ENCODE results near the gene PRRG1.

The PRRG1 gene

GRCh38 chrX:37348971-37349220 lies 268 bp upstream of the PRRG1 start:
- ATAC-seq (replicated peaks; ENCODE audit: extremely low read depth, poor library complexity, severe bottlenecking): no peak
- H3K4me1 Mint-ChIP-seq: no peaks in the 10 kb centered on the region
- no peak overlapping the region for H3K27ac Mint-ChIP-seq (ENCODE audit: low read depth)
- H3K27me3 Mint-ChIP-seq: peaks cover 32% of the 10 kb centered on the region
- H3K36me3 Mint-ChIP-seq (ENCODE audit: insufficient read depth): peaks cover 1% of the 10 kb centered on the region
- no peak for DNase-seq (ENCODE audit: low spot score in 2 of 2)
- H3K9me3 Mint-ChIP-seq: peaks cover 8% of the 10 kb centered on the region
- peak overlapping the region; percentile 19 for H3K4me3 Mint-ChIP-seq

- Mint-ChIP-seq H3K4me3 (no peak overlapping the region), H3K4me1 (no peaks in the 10 kb centered on the region), H3K9me3 (peaks cover 6% of the 10 kb centered on the region), H3K27ac (ENCODE audit: low read depth) (no peak overlapping the region), H3K36me3 (ENCODE audit: insufficient read depth) (peaks cover 1% of the 10 kb centered on the region), H3K27me3 (peaks cover 26% of the 10 kb centered on the region)
- DNase-seq (ENCODE audit: low spot score in 2 of 2) (no peak), ATAC-seq (replicated peaks; ENCODE audit: extremely low read depth, poor library complexity, severe bottlenecking) (no peak)
These were observed 836 bp downstream of the PRRG1 start for GRCh38 chrX:37350034-37350365.

GRCh38 chrX:37353646-37354045 lies 4.5 kb downstream of the PRRG1 start:
- Mint-ChIP-seq H3K4me3 (no peak overlapping the region), H3K36me3 (ENCODE audit: insufficient read depth) (peaks cover 1% of the 10 kb centered on the region)

DNA sequence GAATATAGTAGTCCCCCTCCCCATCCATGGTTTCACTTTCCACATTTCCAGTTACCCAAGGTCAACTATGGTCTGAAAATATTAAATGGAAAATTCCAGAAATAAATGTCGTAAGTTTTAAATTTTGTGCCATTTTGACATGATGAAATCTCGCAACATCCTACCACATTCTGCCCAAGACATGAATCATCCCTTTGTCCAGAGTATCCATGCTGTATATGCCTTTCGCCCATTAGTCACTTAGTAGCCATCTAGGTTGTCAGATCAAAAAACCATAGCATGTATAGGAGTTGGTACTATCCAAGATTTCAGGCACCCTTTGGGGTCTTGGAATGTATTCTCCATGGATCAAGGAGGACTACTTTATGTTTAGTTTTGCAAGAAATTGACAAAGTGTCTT lies 8.3 kb downstream of the PRRG1 start:
- peaks cover 6% of the 10 kb centered on the region for H3K9me3 Mint-ChIP-seq
- H3K27me3 Mint-ChIP-seq: no peaks in the 10 kb centered on the region
- no peak overlapping the region for H3K4me3 Mint-ChIP-seq
- no peak overlapping the region for H3K27ac Mint-ChIP-seq (ENCODE audit: low read depth)
- H3K36me3 Mint-ChIP-seq (ENCODE audit: insufficient read depth): no peaks in the 10 kb centered on the region
- H3K4me1 Mint-ChIP-seq: no peaks in the 10 kb centered on the region
- ATAC-seq (replicated peaks; ENCODE audit: extremely low read depth, poor library complexity, severe bottlenecking): no peak
- DNase-seq (ENCODE audit: low spot score in 2 of 2): no peak

More at GRCh38 chrX:37353646-37354045, 4.5 kb downstream of the PRRG1 start:
- H3K27ac Mint-ChIP-seq (ENCODE audit: low read depth): no peak overlapping the region
- DNase-seq (ENCODE audit: low spot score in 2 of 2) (no peak), ATAC-seq (replicated peaks; ENCODE audit: extremely low read depth, poor library complexity, severe bottlenecking) (no peak)
- no peaks in the 10 kb centered on the region for H3K4me1 Mint-ChIP-seq
- H3K9me3 Mint-ChIP-seq: peaks cover 6% of the 10 kb centered on the region
- H3K27me3 Mint-ChIP-seq: peaks cover 15% of the 10 kb centered on the region

- no peaks in the 10 kb centered on the region for H3K9me3 Mint-ChIP-seq
These were observed 12.4 kb downstream of the PRRG1 start for GRCh38 chrX:37361596-37361995.

DNA sequence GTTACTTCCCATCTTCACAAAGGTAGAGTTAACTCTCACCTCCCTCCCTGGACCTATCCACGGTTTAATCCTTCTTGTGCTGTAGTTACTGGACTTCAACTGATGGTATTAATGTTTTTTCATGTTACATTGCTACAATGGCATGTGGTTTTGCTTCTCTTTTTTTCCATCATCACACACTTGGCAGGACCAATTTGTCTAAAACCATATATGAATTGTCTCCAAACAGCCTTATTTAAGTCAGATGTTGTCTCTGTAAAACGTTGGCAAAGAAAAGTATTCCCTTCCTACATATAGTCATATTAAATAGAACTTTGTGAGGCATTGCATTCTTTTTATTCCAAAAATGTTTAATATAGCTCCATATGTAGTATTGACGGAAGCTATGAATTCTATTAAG lies 15.5 kb downstream of the PRRG1 start:
- Mint-ChIP-seq H3K27me3 (no peaks in the 10 kb centered on the region), H3K4me1 (no peaks in the 10 kb centered on the region), H3K27ac (ENCODE audit: low read depth) (no peak overlapping the region), H3K9me3 (no peaks in the 10 kb centered on the region), H3K36me3 (ENCODE audit: insufficient read depth) (no peaks in the 10 kb centered on the region), H3K4me3 (no peak overlapping the region)
- ATAC-seq (replicated peaks; ENCODE audit: extremely low read depth, poor library complexity, severe bottlenecking) (no peak), DNase-seq (ENCODE audit: low spot score in 2 of 2) (no peak)

More at GRCh38 chrX:37361596-37361995, 12.4 kb downstream of the PRRG1 start:
- no peak for DNase-seq (ENCODE audit: low spot score in 2 of 2)
- no peak overlapping the region for H3K4me3 Mint-ChIP-seq
- no peak overlapping the region for H3K27ac Mint-ChIP-seq (ENCODE audit: low read depth)
- no peaks in the 10 kb centered on the region for H3K27me3 Mint-ChIP-seq
- H3K4me1 Mint-ChIP-seq: no peaks in the 10 kb centered on the region
- ATAC-seq (replicated peaks; ENCODE audit: extremely low read depth, poor library complexity, severe bottlenecking): no peak
- no peaks in the 10 kb centered on the region for H3K36me3 Mint-ChIP-seq (ENCODE audit: insufficient read depth)

- ATAC-seq (replicated peaks; ENCODE audit: extremely low read depth, poor library complexity, severe bottlenecking) (no peak), DNase-seq (ENCODE audit: low spot score in 2 of 2) (no peak)
- Mint-ChIP-seq H3K27me3 (no peaks in the 10 kb centered on the region), H3K9me3 (no peaks in the 10 kb centered on the region), H3K27ac (ENCODE audit: low read depth) (no peak overlapping the region), H3K4me1 (no peaks in the 10 kb centered on the region), H3K36me3 (ENCODE audit: insufficient read depth) (no peaks in the 10 kb centered on the region), H3K4me3 (no peak overlapping the region)
These were observed 18.8 kb downstream of the PRRG1 start for GRCh38 chrX:37367946-37368345.

GRCh38 chrX:37370499-37371141 lies 21.5 kb downstream of the PRRG1 start:
- ATAC-seq (replicated peaks; ENCODE audit: extremely low read depth, poor library complexity, severe bottlenecking): no peak
- peaks cover 6% of the 10 kb centered on the region for H3K9me3 Mint-ChIP-seq
- H3K4me3 Mint-ChIP-seq: no peak overlapping the region
- H3K4me1 Mint-ChIP-seq: no peaks in the 10 kb centered on the region
- no peak overlapping the region for H3K27ac Mint-ChIP-seq (ENCODE audit: low read depth)
- DNase-seq (ENCODE audit: low spot score in 2 of 2): no peak
- no peaks in the 10 kb centered on the region for H3K27me3 Mint-ChIP-seq
- no peaks in the 10 kb centered on the region for H3K36me3 Mint-ChIP-seq (ENCODE audit: insufficient read depth)

- DNase-seq (ENCODE audit: low spot score in 2 of 2) (no peak), ATAC-seq (replicated peaks; ENCODE audit: extremely low read depth, poor library complexity, severe bottlenecking) (no peak)
- Mint-ChIP-seq H3K27me3 (no peaks in the 10 kb centered on the region), H3K9me3 (peaks cover 6% of the 10 kb centered on the region), H3K4me1 (no peaks in the 10 kb centered on the region), H3K36me3 (ENCODE audit: insufficient read depth) (no peaks in the 10 kb centered on the region), H3K4me3 (no peak overlapping the region), H3K27ac (ENCODE audit: low read depth) (no peak overlapping the region)
These were observed 22.4 kb downstream of the PRRG1 start for GRCh38 chrX:37371578-37371991.

DNA sequence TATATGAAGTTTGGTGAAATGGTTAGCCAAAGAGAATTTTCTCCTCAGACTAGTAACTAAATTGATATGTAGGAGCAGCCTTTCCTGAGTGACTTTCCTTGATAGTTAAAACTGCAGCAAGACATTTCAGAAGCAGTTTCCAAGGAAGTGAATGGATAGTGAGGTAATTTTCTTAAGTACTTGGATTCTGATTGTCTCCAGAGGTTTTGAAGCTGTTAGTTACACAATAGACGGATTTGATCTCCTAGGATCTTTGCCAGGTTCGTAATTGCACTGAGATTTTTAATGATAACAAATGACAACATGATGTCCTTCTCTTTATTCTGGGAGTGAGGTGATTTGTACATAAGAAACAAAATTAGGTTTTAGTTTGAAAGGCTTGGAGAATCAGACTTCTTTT lies 29.2 kb downstream of the PRRG1 start:
- no peaks in the 10 kb centered on the region for H3K36me3 Mint-ChIP-seq (ENCODE audit: insufficient read depth)
- DNase-seq (ENCODE audit: low spot score in 2 of 2): no peak
- no peak overlapping the region for H3K4me3 Mint-ChIP-seq
- no peak overlapping the region for H3K27ac Mint-ChIP-seq (ENCODE audit: low read depth)
- H3K27me3 Mint-ChIP-seq: no peaks in the 10 kb centered on the region
- H3K4me1 Mint-ChIP-seq: no peaks in the 10 kb centered on the region
- peaks cover 9% of the 10 kb centered on the region for H3K9me3 Mint-ChIP-seq
- ATAC-seq (replicated peaks; ENCODE audit: extremely low read depth, poor library complexity, severe bottlenecking): no peak

GRCh38 chrX:37378830-37379229 lies 29.7 kb downstream of the PRRG1 start:
- Mint-ChIP-seq H3K36me3 (ENCODE audit: insufficient read depth) (no peaks in the 10 kb centered on the region), H3K4me1 (no peaks in the 10 kb centered on the region), H3K4me3 (no peak overlapping the region), H3K9me3 (peaks cover 9% of the 10 kb centered on the region), H3K27ac (ENCODE audit: low read depth) (no peak overlapping the region), H3K27me3 (no peaks in the 10 kb centered on the region)
- no peak for DNase-seq (ENCODE audit: low spot score in 2 of 2)
- ATAC-seq (replicated peaks; ENCODE audit: extremely low read depth, poor library complexity, severe bottlenecking): no peak

DNA sequence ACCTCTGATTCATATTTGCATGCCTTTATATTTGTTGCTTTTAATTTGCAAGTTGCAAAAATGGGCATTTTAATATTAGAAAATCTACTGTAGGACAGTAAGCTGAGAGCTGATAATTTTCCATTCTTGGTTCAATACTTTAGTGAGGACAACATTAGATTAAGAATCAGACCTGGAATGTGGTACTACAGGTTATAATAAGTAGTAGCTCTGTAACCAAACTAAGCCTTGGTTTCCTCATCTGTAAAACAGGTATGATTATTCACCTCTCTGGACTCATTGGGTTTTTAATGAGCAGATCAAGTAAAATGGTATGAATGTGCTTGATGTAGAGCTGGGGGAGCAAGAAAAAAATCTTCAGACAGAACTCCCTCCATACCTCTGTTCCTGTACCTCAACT lies 31.1 kb downstream of the PRRG1 start:
- no peak overlapping the region for H3K4me3 Mint-ChIP-seq
- H3K36me3 Mint-ChIP-seq (ENCODE audit: insufficient read depth): no peaks in the 10 kb centered on the region
- DNase-seq (ENCODE audit: low spot score in 2 of 2) (no peak), ATAC-seq (replicated peaks; ENCODE audit: extremely low read depth, poor library complexity, severe bottlenecking) (no peak)
- H3K27me3 Mint-ChIP-seq: no peaks in the 10 kb centered on the region
- peaks cover 3% of the 10 kb centered on the region for H3K9me3 Mint-ChIP-seq
- no peak overlapping the region for H3K27ac Mint-ChIP-seq (ENCODE audit: low read depth)
- no peaks in the 10 kb centered on the region for H3K4me1 Mint-ChIP-seq

DNA sequence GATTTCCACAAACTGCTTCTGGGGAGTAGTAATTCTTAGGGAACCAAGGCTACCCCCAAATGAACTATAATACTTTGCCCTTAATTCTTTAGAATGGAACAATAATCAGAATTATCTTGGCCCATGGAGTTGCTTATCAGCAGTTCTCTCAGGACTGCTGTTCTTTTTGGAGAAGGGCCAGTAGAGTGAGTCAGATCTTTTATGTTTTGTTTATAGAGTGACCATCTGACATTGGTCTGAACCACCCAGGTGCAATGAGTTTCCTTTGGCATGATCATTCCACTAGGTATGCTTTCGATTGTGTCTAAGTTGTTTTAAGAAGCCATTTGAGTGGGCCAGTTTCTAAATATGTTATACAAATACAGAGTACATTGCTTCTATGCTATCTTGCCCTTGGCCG lies 31.8 kb downstream of the PRRG1 start:
- Mint-ChIP-seq H3K27me3 (no peaks in the 10 kb centered on the region), H3K4me3 (no peak overlapping the region), H3K9me3 (peaks cover 3% of the 10 kb centered on the region), H3K36me3 (ENCODE audit: insufficient read depth) (no peaks in the 10 kb centered on the region), H3K27ac (ENCODE audit: low read depth) (no peak overlapping the region), H3K4me1 (no peaks in the 10 kb centered on the region)
- ATAC-seq (replicated peaks; ENCODE audit: extremely low read depth, poor library complexity, severe bottlenecking): no peak
- DNase-seq (ENCODE audit: low spot score in 2 of 2): no peak

DNA sequence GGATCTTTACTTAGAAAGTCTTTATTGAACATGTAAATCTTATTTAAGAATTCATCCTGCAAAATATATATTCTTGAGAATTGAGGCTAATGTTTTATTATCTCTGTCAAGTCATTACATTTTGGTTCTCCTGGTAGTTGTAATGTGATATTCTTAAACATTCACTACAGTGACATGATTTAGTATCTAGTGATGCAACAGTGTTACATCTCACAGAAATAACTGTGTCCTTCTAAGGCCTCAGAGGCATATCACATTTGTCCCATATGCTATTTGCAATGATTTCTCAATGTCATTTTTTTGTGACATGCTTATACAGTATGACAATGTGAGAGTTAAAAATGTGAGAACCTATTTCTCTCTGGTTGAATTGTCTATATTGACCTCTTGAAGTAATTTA lies 34.1 kb downstream of the PRRG1 start:
- Mint-ChIP-seq H3K9me3 (peaks cover 3% of the 10 kb centered on the region), H3K36me3 (ENCODE audit: insufficient read depth) (no peaks in the 10 kb centered on the region), H3K27me3 (no peaks in the 10 kb centered on the region), H3K4me3 (no peak overlapping the region), H3K4me1 (no peaks in the 10 kb centered on the region), H3K27ac (ENCODE audit: low read depth) (no peak overlapping the region)
- ATAC-seq (replicated peaks; ENCODE audit: extremely low read depth, poor library complexity, severe bottlenecking) (no peak), DNase-seq (ENCODE audit: low spot score in 2 of 2) (no peak)
